Small intestine (tissue), 7 donors: ENCODE results near the gene NANOS1. TPM values are rescaled to one million over a fixed set of nuclear protein-coding genes. Genes with fewer than 3 reads are reported as not detected.

Source experiments
- DNase-seq, 2 donors: peaks; one replicate each; pipeline versions ENCODE4 v3.0.0 to v3.0.0-alpha.2; 2013
- FAIRE-seq: peaks from 2 replicates; lab custom pipeline; 2012; peaks lifted over from hg19 to GRCh38; lab: Jason Lieb, UNC
- H3K27ac ChIP-seq, 3 donors: one replicate each; pipeline ENCODE4 v1.5.1; 2013; ENCODE audit warnings: low read length in 2 of 3, mild to moderate bottlenecking in 2 of 3, control low read depth in 1 of 3, inconsistent platforms in 1 of 3, low read depth in 1 of 3, moderate library complexity in 1 of 3
- H3K27me3 ChIP-seq, 3 donors: one replicate each; pipeline ENCODE4 v1.6.1; 2013; ENCODE audit warnings: low read length in 3 of 3, inconsistent platforms in 1 of 3; ENCODE audit not compliant: control insufficient read depth in 3 of 3, insufficient read depth in 3 of 3
- H3K36me3 ChIP-seq, 3 donors: one replicate each; pipeline ENCODE4 v1.6.1; 2013; ENCODE audit warnings: low read length in 3 of 3, inconsistent platforms in 1 of 3, low read depth in 1 of 3, mild to moderate bottlenecking in 1 of 3, moderate library complexity in 1 of 3; ENCODE audit not compliant: control insufficient read depth in 3 of 3, insufficient read depth in 2 of 3
- H3K4me1 ChIP-seq, 3 donors: one replicate each; pipeline ENCODE4 v1.6.1; 2013; ENCODE audit warnings: low read length in 2 of 3, inconsistent platforms in 1 of 3, low read depth in 1 of 3, mild to moderate bottlenecking in 1 of 3, moderate library complexity in 1 of 3; ENCODE audit not compliant: control insufficient read depth in 3 of 3, insufficient read depth in 2 of 3
- H3K4me3 ChIP-seq, 3 donors: one replicate each; pipeline ENCODE4 v1.5.1; 2013; ENCODE audit warnings: low read length in 3 of 3, control low read depth in 1 of 3, inconsistent platforms in 1 of 3, low read depth in 1 of 3, mild to moderate bottlenecking in 1 of 3, moderate library complexity in 1 of 3
- H3K9me3 ChIP-seq, 2 donors: one replicate each; pipeline ENCODE4 v1.6.1; 2013; ENCODE audit warnings: low read depth in 1 of 2, low read length in 1 of 2; ENCODE audit not compliant: control insufficient read depth in 2 of 2, insufficient read depth in 1 of 2
- WGBS, 3 donors: extraction: QIAGEN DNeasy Blood & Tissue Kit; methylation state at CpG; one replicate each; pipeline ENCODE4 v1.1.7; 2013; 5-methylcytosine and 5-hydroxymethylcytosine counted together
- polyA plus RNA-seq, 4 donors: library from polyadenylated mRNA; stranded (reverse) in 3 of 4; unstranded in 1 of 4; fragments of 200-250 nt in 3 of 4; fragments of 120-200 nt in 1 of 4; gene quantifications; one replicate each; pipeline versions ENCODE4 v1.2.1 to v1.2.3, GENCODE V29; 2013
- donor health status: healthy with polysubstance abuse.
- donor health status: control.
- donor health status: control.
- donor health status: Bipolar disorder and iron deficiency.
- donor health status: healthy.

The NANOS1 gene
- polyA plus RNA-seq, 4 donors: 0.50 to 0.61 TPM; not detected in 2

- H3K27me3 ChIP-seq: no peaks in the 10 kb centered on the region
- no peak overlapping the region for H3K27ac ChIP-seq
- no peak for DNase-seq
- no peaks in the 10 kb centered on the region for H3K9me3 ChIP-seq
- no peaks in the 10 kb centered on the region for H3K4me1 ChIP-seq
- peaks cover 27 to 45% (median 29%) of the 10 kb centered on the region in 3 donors for H3K36me3 ChIP-seq
- no peak overlapping the region for H3K4me3 ChIP-seq
- 95 to 97% (median 95%) methylated on average over 11 of the region's 11 CpGs for WGBS, 3 donors
- no peak for FAIRE-seq
Measured at GRCh38 chr10:119058010-119058409, 28.5 kb downstream of the NANOS1 start.

DNA sequence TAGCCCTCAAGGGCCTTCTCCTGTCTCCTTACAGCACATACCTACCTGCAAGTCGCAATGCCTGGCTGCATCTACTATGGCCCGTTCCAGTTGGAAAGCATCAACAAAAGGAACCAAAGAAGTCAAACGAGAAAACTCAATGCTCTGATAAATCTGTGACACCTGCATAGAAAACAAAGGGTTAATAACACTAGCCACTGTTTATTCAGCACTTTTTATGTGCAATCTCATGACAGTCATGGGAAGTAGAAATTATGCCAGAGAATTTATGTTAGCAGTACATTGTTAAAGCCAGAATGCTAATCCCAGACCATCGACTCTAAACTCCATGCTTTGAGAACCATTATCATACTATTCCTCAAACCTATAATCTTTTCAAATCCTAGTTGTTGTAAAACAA, 30.0 kb downstream of the NANOS1 start:
- FAIRE-seq (no peak), DNase-seq (no peak)
- no peak overlapping the region for H3K27ac ChIP-seq
- H3K36me3 ChIP-seq: peaks cover 26 to 38% (median 34%) of the 10 kb centered on the region in 3 donors
- WGBS, 3 donors: 84 to 87% (median 84%) methylated on average over 4 of the region's 4 CpGs
- H3K4me1 ChIP-seq: no peaks in the 10 kb centered on the region
- H3K9me3 ChIP-seq: no peaks in the 10 kb centered on the region
- H3K27me3 ChIP-seq: no peaks in the 10 kb centered on the region
- no peak overlapping the region for H3K4me3 ChIP-seq

GRCh38 chr10:119060107-119060506, 30.6 kb downstream of the NANOS1 start:
- FAIRE-seq (no peak), DNase-seq (no peak)
- Histone ChIP-seq H3K4me1 (no peaks in the 10 kb centered on the region), H3K9me3 (no peaks in the 10 kb centered on the region), H3K27ac (no peak overlapping the region), H3K4me3 (no peak overlapping the region), H3K27me3 (no peaks in the 10 kb centered on the region), H3K36me3 (peaks cover 28 to 38% (median 36%) of the 10 kb centered on the region in 3 donors)
- 88 to 97% (median 97%) methylated on average over 1 of the region's 1 CpG for WGBS, 3 donors

DNA sequence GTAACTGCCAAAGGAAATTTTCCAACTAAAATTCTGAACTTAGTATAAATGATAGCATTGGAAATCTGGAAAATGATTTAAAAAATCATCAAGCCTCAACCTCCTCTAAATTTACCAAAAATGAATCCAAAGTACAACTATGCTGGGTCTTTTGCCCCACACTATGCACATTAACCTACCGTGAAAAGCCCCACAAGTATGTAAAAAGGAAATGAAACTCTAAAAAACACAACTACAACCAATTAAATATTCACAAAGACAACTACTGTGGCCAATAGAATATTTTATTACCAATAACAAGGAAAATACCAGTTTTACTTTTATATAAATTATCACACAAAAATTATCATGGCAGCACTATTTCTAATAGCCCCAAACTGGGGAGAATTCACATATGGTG, 31.8 kb downstream of the NANOS1 start:
- no peaks in the 10 kb centered on the region for H3K4me1 ChIP-seq
- FAIRE-seq (no peak), DNase-seq (no peak)
- WGBS, 3 donors: 65 to 77% (median 76%) methylated on average over 1 of the region's 1 CpG
- H3K4me3 ChIP-seq: no peak overlapping the region
- peaks cover 27 to 44% (median 32%) of the 10 kb centered on the region in 3 donors for H3K36me3 ChIP-seq
- H3K27me3 ChIP-seq: no peaks in the 10 kb centered on the region
- no peak overlapping the region for H3K27ac ChIP-seq
- H3K9me3 ChIP-seq: no peaks in the 10 kb centered on the region

- Histone ChIP-seq H3K9me3 (no peaks in the 10 kb centered on the region), H3K4me3 (no peak overlapping the region), H3K27ac (no peak overlapping the region), H3K27me3 (no peaks in the 10 kb centered on the region), H3K4me1 (no peaks in the 10 kb centered on the region), H3K36me3 (peaks cover 26 to 49% (median 31%) of the 10 kb centered on the region in 3 donors)
- no peak for DNase-seq
- no peak for FAIRE-seq
- 92 to 96% (median 94%) methylated on average over 2 of the region's 2 CpGs for whole genome bisulfite sequencing, 3 donors
Measured at GRCh38 chr10:119061926-119062325, 32.4 kb downstream of the NANOS1 start.

DNA sequence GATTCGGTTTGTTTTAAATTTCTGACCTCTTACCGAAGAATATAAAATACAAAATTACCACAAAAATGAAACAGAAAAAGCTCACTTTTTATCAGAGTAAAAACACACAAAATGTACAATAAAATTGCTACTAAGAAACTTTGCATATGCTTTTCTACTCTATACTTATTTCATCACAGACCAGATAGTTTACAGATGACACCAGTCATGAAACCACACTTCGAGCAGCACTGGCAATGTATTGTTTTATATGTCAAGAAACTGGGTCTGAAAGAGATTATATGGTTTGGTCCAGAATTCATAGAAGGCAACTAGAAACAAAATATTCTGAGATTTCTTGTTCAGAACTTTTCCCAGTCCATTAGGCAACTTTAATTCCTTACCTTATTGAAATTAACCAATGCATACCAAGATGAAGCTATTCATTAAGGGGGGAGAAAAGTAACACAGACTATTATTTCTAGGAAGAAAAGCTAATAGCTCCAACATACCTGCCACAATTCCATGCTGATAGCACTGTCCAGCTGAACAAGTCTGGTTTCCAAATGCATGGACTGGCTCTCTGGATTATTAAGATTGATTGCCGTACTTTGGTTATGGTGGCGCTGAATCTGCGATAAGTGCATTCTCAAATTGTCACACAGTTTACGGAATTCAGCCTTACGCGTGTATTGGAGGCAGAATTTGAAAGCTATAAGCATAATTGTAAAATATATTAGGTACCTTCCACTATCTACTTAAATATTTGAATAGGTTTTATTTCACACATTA, 41.1 kb downstream of the NANOS1 start:
- Histone ChIP-seq H3K4me1 (no peaks in the 10 kb centered on the region), H3K27ac (no peak overlapping the region), H3K9me3 (no peaks in the 10 kb centered on the region), H3K4me3 (no peak overlapping the region), H3K27me3 (no peaks in the 10 kb centered on the region), H3K36me3 (peaks cover 14 to 45% (median 19%) of the 10 kb centered on the region in 3 donors)
- DNase-seq (no peak), FAIRE-seq (no peak)
- WGBS, 3 donors: 93 to 94% (median 94%) methylated on average over 9 of the region's 9 CpGs

DNA sequence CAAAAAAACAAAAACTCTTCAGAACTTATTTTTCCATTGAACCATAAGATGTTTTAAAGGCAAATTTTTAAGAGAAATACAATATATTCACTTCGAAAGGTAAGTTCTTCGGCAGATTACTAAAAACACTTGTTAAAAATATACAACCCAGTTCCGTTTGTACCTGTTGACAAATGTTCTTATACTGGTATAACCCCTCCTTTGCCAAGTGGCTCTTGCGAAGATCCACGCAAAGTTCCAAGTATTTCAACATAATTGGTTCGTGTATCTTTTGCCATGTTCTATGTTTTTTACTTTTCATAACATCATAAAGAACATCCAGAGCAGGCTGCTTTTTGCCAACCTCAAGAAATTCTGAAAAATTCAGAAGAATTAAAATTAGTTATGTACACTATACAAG, 44.1 kb downstream of the NANOS1 start:
- no peaks in the 10 kb centered on the region for H3K27me3 ChIP-seq
- peaks cover 1 to 5% (median 4%) of the 10 kb centered on the region in 3 donors for H3K4me1 ChIP-seq
- 80 to 82% (median 80%) methylated on average over 6 of the region's 6 CpGs for WGBS, 3 donors
- no peak overlapping the region for H3K4me3 ChIP-seq
- peaks cover 5 to 24% (median 12%) of the 10 kb centered on the region in 3 donors for H3K36me3 ChIP-seq
- no peak overlapping the region for H3K27ac ChIP-seq
- FAIRE-seq (no peak), DNase-seq (no peak)
- no peaks in the 10 kb centered on the region for H3K9me3 ChIP-seq

DNA sequence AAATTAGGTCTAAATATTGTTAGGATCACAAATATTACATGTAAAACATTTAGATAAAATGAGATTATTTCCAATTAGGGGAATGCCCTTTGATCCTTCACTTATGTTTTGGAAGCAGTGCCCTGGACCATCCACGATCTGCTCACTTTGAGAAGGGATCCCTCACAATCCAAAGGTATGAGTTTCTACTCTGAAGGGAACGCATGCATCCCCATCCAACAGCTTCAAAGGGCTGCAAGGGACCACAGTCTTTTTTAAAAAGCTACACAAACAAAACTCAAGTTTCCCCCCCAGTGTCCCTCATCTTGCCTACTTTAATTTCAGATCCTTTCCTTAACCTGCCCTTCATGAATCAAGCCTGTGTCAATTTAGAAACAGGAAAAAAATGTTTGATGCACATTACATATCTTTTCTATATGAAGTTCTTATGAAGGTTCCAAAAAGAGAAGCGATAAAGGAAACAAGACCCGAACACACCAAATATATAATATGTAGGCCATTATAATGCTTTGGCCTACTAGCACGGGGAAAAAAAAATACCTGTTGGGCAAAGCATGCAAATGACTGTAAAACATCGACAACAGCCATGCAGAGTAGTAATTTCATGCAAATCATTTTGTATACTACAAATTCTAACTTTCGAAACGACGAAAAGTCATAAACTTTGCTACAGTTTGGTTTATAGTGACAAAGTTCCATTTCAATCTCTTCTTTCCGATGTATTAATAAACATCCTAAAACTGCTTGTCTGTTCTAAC, 49.1 kb downstream of the NANOS1 start:
- Histone ChIP-seq H3K36me3 (peaks cover 0 to 10% (median 0%) of the 10 kb centered on the region in 3 donors), H3K9me3 (no peaks in the 10 kb centered on the region), H3K27me3 (no peaks in the 10 kb centered on the region), H3K27ac (peak overlapping the region in 1 of 3 donors; percentile 99), H3K4me1 (peaks cover 1 to 7% (median 5%) of the 10 kb centered on the region in 3 donors), H3K4me3 (peak overlapping the region in 2 of 3 donors; percentile 91 to 99)
- WGBS, 3 donors: 6 to 19% (median 7%) methylated on average over 10 of the region's 10 CpGs
- FAIRE-seq (no peak), DNase-seq (peak in 1 of 2 donors; percentile 8)
